T-cell (primary cell): Measurements from ENCODE around the gene MAP2K3. TPM values are rescaled to one million over a fixed set of nuclear protein-coding genes. Genes with fewer than 3 reads are reported as not detected.
"Not testable (repeated sequence)": the region's sequence is repeated elsewhere in the genome, so short reads cannot be mapped to it uniquely, and the experiment has no call there.

ENCODE experiments used
- ATAC-seq, 4 experiments: fragments of 200-7000 bp in 3 of 4; fragments of 150-1000 bp in 1 of 4; cut with Tn5 transposase; replicated peaks in 1 of 4; 1 replicate in 3 of 4; 2 replicates in 1 of 4; pipeline ENCODE4 v1.10.0; 2021; ENCODE audit warnings: moderate library complexity in 3 of 4, mild to moderate bottlenecking in 2 of 4, moderate number of reproducible peaks in 1 of 4
- CTCF ChIA-PET, 2 donors: fragments of 300-600 bp; sonication (Branson Sonifier 250); formaldehyde crosslinking; loops; one replicate each; lab custom pipeline; 2022; ENCODE audit warnings: antibody characterized with exemption in 2 of 2; lab: Charles Lee
- POLR2A ChIA-PET, 2 donors: fragments of 300-600 bp; sonication (Branson Sonifier 250); formaldehyde crosslinking; loops; one replicate each; lab custom pipeline; 2022; ENCODE audit warnings: antibody characterized with exemption in 2 of 2; lab: Charles Lee
- DNase-seq, 35 experiments: peaks; one replicate each; pipeline versions ENCODE4 v3.0.0 to v3.0.0-alpha.2; 2013 to 2023
- H3K27ac ChIP-seq: one replicate; pipeline ENCODE4 v1.5.1; 2013; ENCODE audit warnings: low read length
- H3K27me3 ChIP-seq, 2 experiments: replicated peaks in 1 of 2; 1 replicate in 1 of 2; 2 replicates in 1 of 2; pipeline versions ENCODE4 v1.6.1 to v1.7.0; 2013; ENCODE audit warnings: low read length in 1 of 2, mixed read lengths in 1 of 2; ENCODE audit not compliant: control insufficient read depth in 2 of 2, insufficient read depth in 2 of 2; ENCODE audit errors: extremely low read depth in 1 of 2
- H3K36me3 ChIP-seq, 2 donors: 1 replicate in 1 of 2; 2 replicates in 1 of 2; pipeline versions ENCODE4 v1.6.1 to v1.7.0; 2013; ENCODE audit warnings: low read length in 1 of 2; ENCODE audit not compliant: control insufficient read depth in 2 of 2, insufficient read depth in 1 of 2; ENCODE audit errors: extremely low read depth in 1 of 2
- H3K4me1 ChIP-seq, 2 experiments: 1 replicate in 1 of 2; 2 replicates in 1 of 2; pipeline versions ENCODE4 v1.6.1 to v1.7.0; 2013; ENCODE audit warnings: low read length in 2 of 2, mixed read lengths in 1 of 2; ENCODE audit not compliant: insufficient read depth in 2 of 2, control insufficient read depth in 1 of 2; ENCODE audit errors: extremely low read depth in 1 of 2
- H3K4me3 ChIP-seq, 2 donors: 1 replicate in 1 of 2; 2 replicates in 1 of 2; pipeline versions ENCODE4 v1.5.1 to v1.7.0; 2013; ENCODE audit warnings: mild to moderate bottlenecking in 2 of 2, low read length in 1 of 2, moderate library complexity in 1 of 2; ENCODE audit not compliant: control insufficient read depth in 1 of 2; ENCODE audit errors: extremely low read depth in 1 of 2
- H3K9me3 ChIP-seq: 2 replicates; pipeline ENCODE4 v1.7.0; 2013
- H3K27ac Mint-ChIP-seq, 2 donors: one replicate each; pipeline ENCODE4 v1.8.0; 2020 to 2021; ENCODE audit warnings: mild to moderate bottlenecking in 2 of 2, mixed read lengths in 2 of 2
- H3K27me3 Mint-ChIP-seq, 2 donors: one replicate each; pipeline ENCODE4 v1.8.0; 2021 to 2022; ENCODE audit warnings: mixed read lengths in 2 of 2
- H3K36me3 Mint-ChIP-seq: one replicate; pipeline ENCODE4 v1.8.0; 2021; ENCODE audit warnings: mixed read lengths
- H3K4me1 Mint-ChIP-seq, 3 donors: one replicate each; pipeline ENCODE4 v1.8.0; 2020 to 2022; ENCODE audit warnings: mixed read lengths in 3 of 3, mild to moderate bottlenecking in 1 of 3
- H3K4me3 Mint-ChIP-seq, 3 donors: one replicate each; pipeline ENCODE4 v1.8.0; 2020 to 2022; ENCODE audit warnings: mild to moderate bottlenecking in 3 of 3, mixed read lengths in 3 of 3, moderate library complexity in 3 of 3
- H3K9me3 Mint-ChIP-seq, 3 donors: one replicate each; pipeline ENCODE4 v1.8.0; 2020 to 2022; ENCODE audit warnings: mixed read lengths in 3 of 3
- WGBS: methylation state at CpG from one replicate; pipeline ENCODE4 v1.1.5; 2013; ENCODE audit warnings: missing lambda C conversion rate; ENCODE audit not compliant: insufficient coverage; 5-methylcytosine and 5-hydroxymethylcytosine counted together
- total RNA-seq, 35 experiments: library from RNA in 6 of 35; stranded (reverse) in 6 of 35; fragments of 120-200 nt in 1 of 35; gene quantifications; one replicate each; pipeline versions ENCODE4 v1.2.1 to v1.2.4 and lab custom pipeline; 2013 to 2026

The MAP2K3 gene
- total RNA-seq, 5 donors from 2014 or later (not counting 1 experiment from before 2014, with no cell fraction given): 36.9 to 61.3 (median 57.1) TPM

GRCh38 chr17:21339011-21339410 is 54.5 kb downstream of the MAP2K3 start:
- peaks cover 0 to 1% of the 10 kb centered on the region in 2 donors for H3K27me3 Mint-ChIP-seq
- H3K27ac Mint-ChIP-seq: no peak overlapping the region
- POLR2A ChIA-PET: no interaction called here
- H3K27me3 ChIP-seq: no peaks in the 10 kb centered on the region
- H3K9me3 Mint-ChIP-seq: no peaks in the 10 kb centered on the region
- H3K36me3 Mint-ChIP-seq: no peaks in the 10 kb centered on the region
- H3K36me3 ChIP-seq: no peaks in the 10 kb centered on the region
- no peaks in the 10 kb centered on the region for H3K9me3 ChIP-seq
- H3K4me1 Mint-ChIP-seq: no peaks in the 10 kb centered on the region
- DNase-seq (no peak), ATAC-seq (no peak)
- H3K4me1 ChIP-seq: no peaks in the 10 kb centered on the region
- WGBS: 58% methylated on average over 7 of the region's 7 CpGs
- no peak overlapping the region for H3K4me3 ChIP-seq
- H3K27ac ChIP-seq: no peak overlapping the region
- CTCF ChIA-PET: no interaction called here
- no peak overlapping the region for H3K4me3 Mint-ChIP-seq

GRCh38 chr17:21339571-21339970 is 55.1 kb downstream of the MAP2K3 start:
- H3K36me3 Mint-ChIP-seq, H3K36me3 ChIP-seq, ATAC-seq, H3K27me3 Mint-ChIP-seq, H3K4me1 ChIP-seq, H3K4me1 Mint-ChIP-seq, H3K4me3 ChIP-seq, H3K9me3 ChIP-seq, CTCF ChIA-PET, DNase-seq, H3K9me3 Mint-ChIP-seq, H3K27ac Mint-ChIP-seq, H3K4me3 Mint-ChIP-seq, POLR2A ChIA-PET, H3K27ac ChIP-seq, H3K27me3 ChIP-seq: not testable (repeated sequence)
- WGBS: 100% methylated on average over 1 of the region's 11 CpGs

GRCh38 chr17:21340407-21340806 is 55.9 kb downstream of the MAP2K3 start:
- H3K4me1 Mint-ChIP-seq, H3K9me3 Mint-ChIP-seq, DNase-seq, ATAC-seq, POLR2A ChIA-PET, CTCF ChIA-PET, H3K27me3 ChIP-seq, H3K4me3 ChIP-seq, H3K36me3 Mint-ChIP-seq, H3K4me3 Mint-ChIP-seq, H3K27ac ChIP-seq, H3K36me3 ChIP-seq, H3K4me1 ChIP-seq, H3K9me3 ChIP-seq, H3K27ac Mint-ChIP-seq, H3K27me3 Mint-ChIP-seq: not testable (repeated sequence)
- 89% methylated on average over 6 of the region's 6 CpGs for WGBS

GRCh38 chr17:21341279-21341678 is 56.8 kb downstream of the MAP2K3 start:
- not testable (repeated sequence) for H3K27ac ChIP-seq, H3K9me3 Mint-ChIP-seq
- WGBS: 100% methylated on average over 1 of the region's 4 CpGs

GRCh38 chr17:21341925-21342540 is 57.5 kb downstream of the MAP2K3 start:
- H3K9me3 ChIP-seq, ATAC-seq, H3K4me1 ChIP-seq, DNase-seq, H3K9me3 Mint-ChIP-seq, H3K27me3 ChIP-seq, H3K36me3 ChIP-seq, H3K27ac Mint-ChIP-seq, H3K4me1 Mint-ChIP-seq, H3K4me3 Mint-ChIP-seq, POLR2A ChIA-PET, H3K27ac ChIP-seq, H3K4me3 ChIP-seq, CTCF ChIA-PET, H3K36me3 Mint-ChIP-seq, H3K27me3 Mint-ChIP-seq: not testable (repeated sequence)
- WGBS: 68% methylated on average over 4 of the region's 8 CpGs

More at GRCh38 chr17:21341279-21341678, 56.8 kb downstream of the MAP2K3 start:
- H3K4me3 ChIP-seq, CTCF ChIA-PET, H3K27me3 Mint-ChIP-seq, H3K36me3 ChIP-seq, H3K36me3 Mint-ChIP-seq, POLR2A ChIA-PET, H3K27me3 ChIP-seq, ATAC-seq, H3K9me3 ChIP-seq, H3K4me3 Mint-ChIP-seq, H3K4me1 Mint-ChIP-seq, DNase-seq, H3K4me1 ChIP-seq, H3K27ac Mint-ChIP-seq: not testable (repeated sequence)

GRCh38 chr17:21343061-21343949 is 58.8 kb downstream of the MAP2K3 start:
- H3K4me3 Mint-ChIP-seq, ATAC-seq, H3K27ac Mint-ChIP-seq, H3K27me3 ChIP-seq, H3K27me3 Mint-ChIP-seq, POLR2A ChIA-PET, CTCF ChIA-PET, H3K27ac ChIP-seq, H3K9me3 Mint-ChIP-seq, H3K36me3 ChIP-seq, H3K4me1 Mint-ChIP-seq, H3K4me1 ChIP-seq, H3K9me3 ChIP-seq, H3K36me3 Mint-ChIP-seq, H3K4me3 ChIP-seq, DNase-seq: not testable (repeated sequence)
- 71% methylated on average over 7 of the region's 11 CpGs for WGBS
